Measurements from ENCODE around the gene FBXL14. TPM values are rescaled to one million over a fixed set of nuclear protein-coding genes. Genes with fewer than 3 reads are reported as not detected.

Gene FBXL14
- polyA plus RNA-seq, 1 of the 3 experiments (the other 2 are of a cell fraction) = 11.3 TPM

- WGBS (ENCODE audit: low lambda C conversion rate) = 14% methylated on average over 16 of the region's 27 CpGs
- peak overlapping the region; percentile 61; the same call in 1 of the 2 replicates for H3K9ac ChIP-seq
- peaks cover 15% of the 10 kb centered on the region for H3F3A ChIP-seq (replicated peaks; ENCODE audit: insufficient read depth)
- H3K79me2 ChIP-seq (ENCODE audit: insufficient read depth) = peaks cover 91% of the 10 kb centered on the region
- peaks cover 30 to 33% of the 10 kb centered on the region in 2 experiments for H3K4me1 ChIP-seq (ENCODE audit: control insufficient read depth in 1 of 2, insufficient read depth in 2 of 2, low read depth in 1 of 2, low read length in 1 of 2)
- H3K9me3 ChIP-seq = no peaks in the 10 kb centered on the region
- peak overlapping the region; percentile 55 to 56 for H3K27ac ChIP-seq (ENCODE audit: low read depth in 2 of 2, low read length in 1 of 2)
- CTCF ChIA-PET = interaction anchor here (0.7 to 4.5 kb wide), 15 partner anchors 9 to 1023 kb away, joined by 3 to 38 read pairs (median 5); partner anchors contain the start of genes RAD52 and WNT5B
- H3K4me3 ChIP-seq (ENCODE audit: low read depth in 2 of 2, low read length in 1 of 2) = peak overlapping the region; percentile 76 to 80
- H3K9me2 ChIP-seq = no peaks in the 10 kb centered on the region
- POLR2A ChIA-PET = interaction anchor here (1.2 to 3.1 kb wide), 2 partner anchors 37 to 643 kb away, joined by 4 to 11 read pairs; partner anchors contain the start of genes RAD52 and WNT5B
- peaks cover 42% of the 10 kb centered on the region for H4K20me1 ChIP-seq (ENCODE audit: insufficient read depth)
- H3K36me3 ChIP-seq (replicated peaks in 1 of 2; ENCODE audit: control insufficient read depth in 1 of 2, insufficient read depth in 2 of 2, low read length in 1 of 2) = peaks cover 10 to 14% of the 10 kb centered on the region in 2 experiments
- H3K4me2 ChIP-seq = peak overlapping the region; percentile 99
- TF ChIP-seq MAX (IDR thresholded peaks at IDR 0.05; ENCODE audit: low read depth) (0 out of 2 replicates have a peak, but pooled peaks have one; percentile 14), ELF1 (IDR thresholded peaks at IDR 0.05) (no peak), POLR2AphosphoS5 (IDR thresholded peaks at IDR 0.05; ENCODE audit: low read depth, low read length) (no peak), MXI1 (IDR thresholded peaks at IDR 0.05; ENCODE audit: low read depth, low read length) (peak; percentile 45), TAF1 (IDR thresholded peaks at IDR 0.05; ENCODE audit: borderline replicate concordance, low read depth, low read length) (no peak), NRF1 (IDR thresholded peaks at IDR 0.05; ENCODE audit: low read depth, low read length) (peak; percentile 24; the same call in 1 of the 2 replicates), RXRA (IDR thresholded peaks at IDR 0.05; ENCODE audit: borderline replicate concordance, low read depth) (no peak), EP300 (IDR thresholded peaks at IDR 0.05; ENCODE audit: borderline replicate concordance in 1 of 2, low read depth in 1 of 2, low read length in 1 of 2) (0 out of 4 replicates have a peak, but pooled peaks of 1 of the 2 experiments have one; percentile 9)
- peak; percentile 66 for DNase-seq
- H2AFZ ChIP-seq (ENCODE audit: low read depth) = no peak overlapping the region
- H3K27me3 ChIP-seq (ENCODE audit: insufficient read depth) = no peaks in the 10 kb centered on the region
Measured at GRCh38 chr12:1592444-1593173, 1.8 kb downstream of the FBXL14 start.

- 16% methylated on average over 4 of the region's 4 CpGs for WGBS (ENCODE audit: low lambda C conversion rate)
- CTCF ChIA-PET = interaction anchor here (0.6 to 4.2 kb wide), 4 partner anchors 8 to 1627 kb away, joined by 3 to 38 read pairs (median 13); partner anchors contain the start of gene WNT5B
- peaks cover 33% of the 10 kb centered on the region in 2 experiments for H3K4me1 ChIP-seq (ENCODE audit: control insufficient read depth in 1 of 2, insufficient read depth in 2 of 2, low read depth in 1 of 2, low read length in 1 of 2)
- H3K27ac ChIP-seq (ENCODE audit: low read depth in 2 of 2, low read length in 1 of 2) = peak overlapping the region; percentile 38 to 63
- H3K9ac ChIP-seq = peak overlapping the region; percentile 61; the same call in 1 of the 2 replicates
- peak overlapping the region; percentile 99 for H3K4me2 ChIP-seq
- peak overlapping the region; percentile 55 to 80 for H3K4me3 ChIP-seq (ENCODE audit: low read depth in 2 of 2, low read length in 1 of 2)
- POLR2A ChIA-PET = interaction anchor here (3.1 kb wide), 1 partner anchor 38 kb away, joined by 11 read pairs; the partner anchor contains the start of gene WNT5B
- H3F3A ChIP-seq (replicated peaks; ENCODE audit: insufficient read depth) = peaks cover 24% of the 10 kb centered on the region
- peaks cover 42% of the 10 kb centered on the region for H4K20me1 ChIP-seq (ENCODE audit: insufficient read depth)
- no peaks in the 10 kb centered on the region for H3K9me3 ChIP-seq
- peak; percentile 54 for DNase-seq
- peaks cover 10 to 14% of the 10 kb centered on the region in 2 experiments for H3K36me3 ChIP-seq (replicated peaks in 1 of 2; ENCODE audit: control insufficient read depth in 1 of 2, insufficient read depth in 2 of 2, low read length in 1 of 2)
- no peak overlapping the region for H2AFZ ChIP-seq (ENCODE audit: low read depth)
- no peaks in the 10 kb centered on the region for H3K9me2 ChIP-seq
- no peaks in the 10 kb centered on the region for H3K27me3 ChIP-seq (ENCODE audit: insufficient read depth)
- peaks cover 92% of the 10 kb centered on the region for H3K79me2 ChIP-seq (ENCODE audit: insufficient read depth)
- TF ChIP-seq RXRA (IDR thresholded peaks at IDR 0.05; ENCODE audit: borderline replicate concordance, low read depth) (no peak), SMC3 (IDR thresholded peaks at IDR 0.05; ENCODE audit: low read depth, low read length) (no peak), RCOR1 (IDR thresholded peaks at IDR 0.05; ENCODE audit: low read length) (0 out of 2 replicates have a peak, but pooled peaks have one; percentile 41), NFIC (IDR thresholded peaks at IDR 0.05; ENCODE audit: borderline replicate concordance) (no peak), RAD21 (IDR thresholded peaks at IDR 0.05; ENCODE audit: low read length) (no peak), FOXJ3 (CRISPR knock-in tag; IDR thresholded peaks at IDR 0.05) (no peak), NRF1 (IDR thresholded peaks at IDR 0.05; ENCODE audit: low read depth, low read length) (no peak), POLR2AphosphoS5 (IDR thresholded peaks at IDR 0.05; ENCODE audit: low read depth, low read length) (no peak), TAF1 (IDR thresholded peaks at IDR 0.05; ENCODE audit: borderline replicate concordance, low read depth, low read length) (no peak), REST (IDR thresholded peaks at IDR 0.05; ENCODE audit: low read depth, low read length) (no peak), JUND (IDR thresholded peaks at IDR 0.05) (no peak), FOXM1 (IDR thresholded peaks at IDR 0.05; ENCODE audit: low read depth) (no peak), GATA2 (CRISPR knock-in tag; IDR thresholded peaks at IDR 0.05) (peak; percentile 47; the same call in 1 of the 2 replicates), EZH2phosphoT487 (IDR thresholded peaks at IDR 0.05; ENCODE audit: borderline replicate concordance, low read depth) (no peak), FOSL2 (IDR thresholded peaks at IDR 0.05; ENCODE audit: borderline replicate concordance, low read depth) (no peak)
- TF ChIP-seq, protein P1, sequence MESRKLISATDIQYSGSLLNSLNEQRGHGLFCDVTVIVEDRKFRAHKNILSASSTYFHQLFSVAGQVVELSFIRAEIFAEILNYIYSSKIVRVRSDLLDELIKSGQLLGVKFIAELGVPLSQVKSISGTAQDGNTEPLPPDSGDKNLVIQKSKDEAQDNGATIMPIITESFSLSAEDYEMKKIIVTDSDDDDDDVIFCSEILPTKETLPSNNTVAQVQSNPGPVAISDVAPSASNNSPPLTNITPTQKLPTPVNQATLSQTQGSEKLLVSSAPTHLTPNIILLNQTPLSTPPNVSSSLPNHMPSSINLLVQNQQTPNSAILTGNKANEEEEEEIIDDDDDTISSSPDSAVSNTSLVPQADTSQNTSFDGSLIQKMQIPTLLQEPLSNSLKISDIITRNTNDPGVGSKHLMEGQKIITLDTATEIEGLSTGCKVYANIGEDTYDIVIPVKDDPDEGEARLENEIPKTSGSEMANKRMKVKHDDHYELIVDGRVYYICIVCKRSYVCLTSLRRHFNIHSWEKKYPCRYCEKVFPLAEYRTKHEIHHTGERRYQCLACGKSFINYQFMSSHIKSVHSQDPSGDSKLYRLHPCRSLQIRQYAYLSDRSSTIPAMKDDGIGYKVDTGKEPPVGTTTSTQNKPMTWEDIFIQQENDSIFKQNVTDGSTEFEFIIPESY (IDR thresholded peaks at IDR 0.05; ENCODE audit: borderline replicate concordance, low read depth) = no peak
Measured at GRCh38 chr12:1591543-1591942, 2.8 kb downstream of the FBXL14 start.
